Right lung (tissue), 5 donors: ENCODE data around the gene ZCCHC14. TPM values are rescaled to one million over a fixed set of nuclear protein-coding genes. Genes with fewer than 3 reads are reported as not detected.
A peak's percentile ranks its signal among the peaks of the same experiment; 100 is the strongest.
"Not testable (repeated sequence)": the region's sequence is repeated elsewhere in the genome, so short reads cannot be mapped to it uniquely, and the experiment has no call there.

Experiments
- DNase-seq, 2 donors: peaks; one replicate each; pipeline ENCODE4 v3.0.0-alpha.2; 2013
- polyA plus RNA-seq, 5 donors: library from polyadenylated mRNA; unstranded; fragments of 120-200 nt; gene quantifications; one replicate each; pipeline versions ENCODE4 v1.2.1 to v1.2.3, GENCODE V29; 2013; ENCODE audit warnings: inconsistent platforms in 1 of 5, low replicate concordance in 1 of 5; ENCODE audit not compliant: insufficient read length in 5 of 5, insufficient read depth in 1 of 5

Gene ZCCHC14
- polyA plus RNA-seq, 5 donors: 24.3 to 32.2 (median 29.2) TPM

GRCh38 chr16:87411375-87412271 is 81.2 kb downstream of the ZCCHC14 start:
- DNase-seq: no peak

GRCh38 chr16:87410968-87411367 is 81.9 kb downstream of the ZCCHC14 start:
- DNase-seq: no peak

- no peak for DNase-seq
These were observed 82.3 kb downstream of the ZCCHC14 start for GRCh38 chr16:87410530-87410929.

- DNase-seq: no peak
These were observed 83.0 kb downstream of the ZCCHC14 start for GRCh38 chr16:87409781-87410180.

- no peak for DNase-seq
These were observed 83.7 kb downstream of the ZCCHC14 start for GRCh38 chr16:87409153-87409552.

GRCh38 chr16:87407511-87408112 is 85.2 kb downstream of the ZCCHC14 start:
- DNase-seq: no peak

GRCh38 chr16:87406495-87407088 is 86.2 kb downstream of the ZCCHC14 start:
- DNase-seq: no peak

- no peak for DNase-seq
These were observed 87.8 kb downstream of the ZCCHC14 start for GRCh38 chr16:87404764-87405625.

- no peak for DNase-seq
These were observed 97.5 kb downstream of the ZCCHC14 start for GRCh38 chr16:87395181-87395842.

- no peak for DNase-seq
These were observed 99.2 kb downstream of the ZCCHC14 start for GRCh38 chr16:87393680-87394055.

- DNase-seq: peak in 1 of 2 donors; percentile 23
These were observed 99.8 kb downstream of the ZCCHC14 start for GRCh38 chr16:87392821-87393679.

GRCh38 chr16:87391950-87392820 is 100.6 kb downstream of the ZCCHC14 start, which contains the start of gene MAP1LC3B:
Gene MAP1LC3B (plus strand): TSS chr16:87392336. CDS start chr16:87392428, 92 bp downstream.
- peak; percentile 99 for DNase-seq

GRCh38 chr16:87391324-87391949 is 101.4 kb downstream of the ZCCHC14 start:
- DNase-seq: no peak

- DNase-seq: no peak
These were observed 102.0 kb downstream of the ZCCHC14 start for GRCh38 chr16:87390641-87391323.

- not testable (repeated sequence) for DNase-seq
These were observed 102.9 kb downstream of the ZCCHC14 start for GRCh38 chr16:87389914-87390313.

GRCh38 chr16:87389245-87389644 is 103.6 kb downstream of the ZCCHC14 start:
- no peak for DNase-seq

GRCh38 chr16:87388818-87389134 is 104.0 kb downstream of the ZCCHC14 start:
- DNase-seq: no peak
